GM18511 (cell line): ENCODE results near the gene RAB6A.
A peak's percentile ranks its signal among the peaks of the same experiment; 100 is the strongest.

Experiments used
- ATAC-seq: cut with Tn5 transposase; IDR thresholded peaks from one replicate; pipeline ENCODE4 v1.9.1; 2021; ENCODE audit warnings: mild to moderate bottlenecking, moderate library complexity; ENCODE audit not compliant: unreplicated experiment

RAB6A gene

GRCh38 chr11:73656985-73657384, 103.9 kb downstream of the RAB6A start:
- ATAC-seq: no peak

GRCh38 chr11:73655686-73656085, 105.2 kb downstream of the RAB6A start:
- no peak for ATAC-seq

- no peak for ATAC-seq
Measured at GRCh38 chr11:73654482-73655021, 106.3 kb downstream of the RAB6A start.

- ATAC-seq: no peak
Measured at GRCh38 chr11:73653996-73654395, 106.9 kb downstream of the RAB6A start.

GRCh38 chr11:73652856-73653559, 107.9 kb downstream of the RAB6A start:
- no peak for ATAC-seq

GRCh38 chr11:73652046-73652730, 108.7 kb downstream of the RAB6A start:
- no peak for ATAC-seq

GRCh38 chr11:73651661-73652045, 109.2 kb downstream of the RAB6A start:
- ATAC-seq: no peak

GRCh38 chr11:73651252-73651651, 109.6 kb downstream of the RAB6A start:
- no peak for ATAC-seq

- ATAC-seq: no peak
Measured at GRCh38 chr11:73650400-73650799, 110.5 kb downstream of the RAB6A start.

- ATAC-seq: no peak
Measured at GRCh38 chr11:73649206-73649605, 111.7 kb downstream of the RAB6A start.

GRCh38 chr11:73648571-73649046, 112.3 kb downstream of the RAB6A start:
- no peak for ATAC-seq

GRCh38 chr11:73648121-73648520, 112.8 kb downstream of the RAB6A start:
- no peak for ATAC-seq

- peak; percentile 93 for ATAC-seq
Measured at GRCh38 chr11:73647459-73648100, 113.3 kb downstream of the RAB6A start.

GRCh38 chr11:73645972-73646631, 114.8 kb downstream of the RAB6A start, which contains the start of gene PLEKHB1:
Gene PLEKHB1, plus strand, starts transcription at chr11:73646581. Its CDS starts 28 bp downstream, at chr11:73646609.
- no peak for ATAC-seq

GRCh38 chr11:73645121-73645969, 115.5 kb downstream of the RAB6A start:
- ATAC-seq: no peak

- no peak for ATAC-seq
Measured at GRCh38 chr11:73641668-73642067, 119.2 kb downstream of the RAB6A start.

GRCh38 chr11:73640592-73640991, 120.3 kb downstream of the RAB6A start:
- no peak for ATAC-seq

- no peak for ATAC-seq
Measured at GRCh38 chr11:73637012-73637411, 123.9 kb downstream of the RAB6A start.

- no peak for ATAC-seq
Measured at GRCh38 chr11:73636249-73636648, 124.6 kb downstream of the RAB6A start.

GRCh38 chr11:73635721-73636120, 125.2 kb downstream of the RAB6A start:
- no peak for ATAC-seq
